ENCODE results near the gene ULK4.

The ULK4 gene

DNA sequence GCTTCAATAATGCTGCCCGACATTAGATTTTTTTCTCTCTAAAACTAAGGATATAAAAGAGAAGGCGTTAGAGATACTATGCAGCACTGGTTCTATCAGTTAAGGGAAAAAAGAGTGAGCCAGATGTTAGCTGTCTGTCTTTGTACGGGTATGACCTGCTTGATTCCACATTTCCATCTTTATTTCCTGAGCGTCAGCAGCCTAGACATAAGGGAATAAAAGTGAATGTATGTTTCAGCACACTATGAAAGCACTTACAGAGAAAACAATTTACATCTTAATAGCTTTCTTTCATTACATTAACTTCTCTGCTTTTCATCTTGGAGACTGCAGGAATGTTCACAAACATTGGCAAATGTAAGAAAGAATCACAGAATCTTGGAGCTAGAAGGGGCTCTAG is 443.3 kb downstream of the ULK4 start:
- no peak overlapping the region for H3K4me3 ChIP-seq (ENCODE audit: low read depth in 1 of 2, low read length in 2 of 2)
- no peaks in the 10 kb centered on the region for H3K36me3 ChIP-seq (ENCODE audit: insufficient read depth, low read length)

GRCh38 chr3:41508063-41508696 is 453.7 kb downstream of the ULK4 start:
- Histone ChIP-seq H3K36me3 (ENCODE audit: insufficient read depth, low read length) (no peaks in the 10 kb centered on the region), H3K9me3 (ENCODE audit: insufficient read depth, low read length, severe bottlenecking) (no peaks in the 10 kb centered on the region), H3K4me2 (ENCODE audit: insufficient read depth, low read length) (no peak overlapping the region), H3K9ac (ENCODE audit: low read depth, low read length) (no peak overlapping the region), H3K27me3 (ENCODE audit: insufficient read depth, low read length, poor library complexity) (no peaks in the 10 kb centered on the region), H3K4me3 (ENCODE audit: low read depth in 1 of 2, low read length in 2 of 2) (no peak overlapping the region), H4K20me1 (ENCODE audit: insufficient read depth, low read length) (no peaks in the 10 kb centered on the region), H2AFZ (ENCODE audit: low read depth, low read length) (no peak overlapping the region), H3K79me2 (ENCODE audit: insufficient read depth, low read length) (no peaks in the 10 kb centered on the region), H3K4me1 (ENCODE audit: insufficient read depth, low read length) (peaks cover 11% of the 10 kb centered on the region; the same call in 1 of the 2 replicates), H3K27ac (ENCODE audit: low read length) (no peak overlapping the region)
- TF ChIP-seq EZH2 (IDR thresholded peaks at IDR 0.05; ENCODE audit: borderline replicate concordance, low read depth, low read length, severe bottlenecking) (no peak), CTCF (IDR thresholded peaks at IDR 0.05; ENCODE audit: borderline replicate concordance, extremely low read depth, low read length, poor library complexity, severe bottlenecking) (peak; percentile 34)
- ATAC-seq (ENCODE audit: insufficient read depth, low read depth) (no peak), DNase-seq (no peak)

More for the DNA sequence above, 443.3 kb downstream of the ULK4 start:
- no peaks in the 10 kb centered on the region for H3K27me3 ChIP-seq (ENCODE audit: insufficient read depth, low read length, poor library complexity)
- H3K4me1 ChIP-seq (ENCODE audit: insufficient read depth, low read length) = no peaks in the 10 kb centered on the region
- H3K79me2 ChIP-seq (ENCODE audit: insufficient read depth, low read length) = no peaks in the 10 kb centered on the region
- no peak overlapping the region for H3K4me2 ChIP-seq (ENCODE audit: insufficient read depth, low read length)
- no peak overlapping the region for H3K9ac ChIP-seq (ENCODE audit: low read depth, low read length)
- H2AFZ ChIP-seq (ENCODE audit: low read depth, low read length) = no peak overlapping the region
- ATAC-seq (ENCODE audit: insufficient read depth, low read depth) (no peak), DNase-seq (no peak)
- no peaks in the 10 kb centered on the region for H4K20me1 ChIP-seq (ENCODE audit: insufficient read depth, low read length)
- TF ChIP-seq CTCF (IDR thresholded peaks at IDR 0.05; ENCODE audit: borderline replicate concordance, extremely low read depth, low read length, poor library complexity, severe bottlenecking) (no peak), EZH2 (IDR thresholded peaks at IDR 0.05; ENCODE audit: borderline replicate concordance, low read depth, low read length, severe bottlenecking) (no peak)
- no peak overlapping the region for H3K27ac ChIP-seq (ENCODE audit: low read length)
- H3K9me3 ChIP-seq (ENCODE audit: insufficient read depth, low read length, severe bottlenecking) = no peaks in the 10 kb centered on the region

- no peaks in the 10 kb centered on the region for H3K27me3 ChIP-seq (ENCODE audit: insufficient read depth, low read length, poor library complexity)
- peak overlapping the region; percentile 47; the same call in 1 of the 2 replicates for H3K27ac ChIP-seq (ENCODE audit: low read length)
- DNase-seq (no peak), ATAC-seq (ENCODE audit: insufficient read depth, low read depth) (no peak)
- no peaks in the 10 kb centered on the region for H3K79me2 ChIP-seq (ENCODE audit: insufficient read depth, low read length)
- H3K4me1 ChIP-seq (ENCODE audit: insufficient read depth, low read length) = peaks cover 11% of the 10 kb centered on the region; the same call in 1 of the 2 replicates
- H3K4me3 ChIP-seq (ENCODE audit: low read depth in 1 of 2, low read length in 2 of 2) = no peak overlapping the region
- H3K36me3 ChIP-seq (ENCODE audit: insufficient read depth, low read length) = no peaks in the 10 kb centered on the region
- H3K9me3 ChIP-seq (ENCODE audit: insufficient read depth, low read length, severe bottlenecking) = no peaks in the 10 kb centered on the region
- no peak overlapping the region for H3K4me2 ChIP-seq (ENCODE audit: insufficient read depth, low read length)
- H4K20me1 ChIP-seq (ENCODE audit: insufficient read depth, low read length) = no peaks in the 10 kb centered on the region
- no peak for TF ChIP-seq EZH2 (IDR thresholded peaks at IDR 0.05; ENCODE audit: borderline replicate concordance, low read depth, low read length, severe bottlenecking)
- no peak for TF ChIP-seq CTCF (IDR thresholded peaks at IDR 0.05; ENCODE audit: borderline replicate concordance, extremely low read depth, low read length, poor library complexity, severe bottlenecking)
- no peak overlapping the region for H2AFZ ChIP-seq (ENCODE audit: low read depth, low read length)
- H3K9ac ChIP-seq (ENCODE audit: low read depth, low read length) = no peak overlapping the region
These were observed 454.4 kb downstream of the ULK4 start for GRCh38 chr3:41507336-41508062.

Measured in DND-41 (cell line).